CD14-positive monocyte (primary cell): ENCODE measurements around the gene METTL1. TPM values are rescaled to one million over a fixed set of nuclear protein-coding genes. Genes with fewer than 3 reads are reported as not detected.

Source experiments
- DNase-seq, 3 donors: peaks; one replicate each; pipeline ENCODE4 v3.0.0-alpha.2; 2011 to 2022
- H2AFZ ChIP-seq: 2 replicates; pipeline ENCODE4 v1.6.0; 2012; ENCODE audit warnings: mild to moderate bottlenecking, low read depth, low read length, inconsistent platforms; ENCODE audit not compliant: insufficient read depth, poor library complexity, severe bottlenecking
- H3K27ac ChIP-seq, 2 donors: 1 replicate in 1 of 2; 2 replicates in 1 of 2; pipeline ENCODE4 v1.5.1; 2012 to 2013; ENCODE audit warnings: low read length in 2 of 2, control low read depth in 1 of 2, inconsistent platforms in 1 of 2, low read depth in 1 of 2, mild to moderate bottlenecking in 1 of 2
- H3K27me3 ChIP-seq, 2 donors: one replicate each; pipeline versions ENCODE4 v1.6.0 to v1.6.1; 2011 to 2013; ENCODE audit warnings: low read length in 2 of 2; ENCODE audit not compliant: control insufficient read depth in 2 of 2, insufficient read depth in 2 of 2
- H3K36me3 ChIP-seq, 2 donors: replicated peaks in 1 of 2; 1 replicate in 1 of 2; 2 replicates in 1 of 2; pipeline versions ENCODE4 v1.5.1 to v1.6.1; 2012 to 2013; ENCODE audit warnings: low read length in 2 of 2, control low read depth in 1 of 2, inconsistent platforms in 1 of 2, mild to moderate bottlenecking in 1 of 2; ENCODE audit not compliant: insufficient read depth in 2 of 2, control insufficient read depth in 1 of 2
- H3K4me1 ChIP-seq, 2 donors: 1 replicate in 1 of 2; 2 replicates in 1 of 2; pipeline versions ENCODE4 v1.5.1 to v1.6.1; 2012 to 2013; ENCODE audit warnings: low read length in 2 of 2, control low read depth in 1 of 2, inconsistent platforms in 1 of 2, mild to moderate bottlenecking in 1 of 2, moderate library complexity in 1 of 2; ENCODE audit not compliant: insufficient read depth in 2 of 2, control insufficient read depth in 1 of 2
- H3K4me2 ChIP-seq: replicated peaks from 2 replicates; pipeline ENCODE3; 2012; ENCODE audit warnings: low read length, moderate library complexity, mild to moderate bottlenecking; ENCODE audit not compliant: poor library complexity, severe bottlenecking; ENCODE audit errors: extremely low read depth
- H3K4me3 ChIP-seq, 3 experiments: fragments of 200-600 bp in 1 of 3; sonication (generic) in 1 of 3; replicated peaks in 1 of 3; 1 replicate in 2 of 3; 2 replicates in 1 of 3; pipeline ENCODE4 v1.5.1; 2011 to 2013; ENCODE audit warnings: low read length in 3 of 3, mild to moderate bottlenecking in 3 of 3, control low read depth in 2 of 3, low read depth in 2 of 3, inconsistent platforms in 1 of 3, moderate library complexity in 1 of 3
- H3K79me2 ChIP-seq: 2 replicates; pipeline ENCODE4 v1.6.0; 2012; ENCODE audit warnings: mild to moderate bottlenecking, control low read depth, inconsistent platforms, low read length, moderate library complexity; ENCODE audit not compliant: insufficient read depth
- H3K9ac ChIP-seq: 2 replicates; pipeline ENCODE4 v1.6.0; 2017; ENCODE audit warnings: low read length, mild to moderate bottlenecking; ENCODE audit not compliant: insufficient read depth, poor library complexity, severe bottlenecking
- H3K9me3 ChIP-seq, 2 donors: replicated peaks in 1 of 2; 1 replicate in 1 of 2; 2 replicates in 1 of 2; pipeline versions ENCODE4 v1.5.1 to v1.6.1; 2012 to 2013; ENCODE audit warnings: low read length in 2 of 2, control low read depth in 1 of 2; ENCODE audit not compliant: control insufficient read depth in 1 of 2, insufficient read depth in 1 of 2
- H4K20me1 ChIP-seq: 2 replicates; pipeline ENCODE4 v1.6.0; 2012; ENCODE audit warnings: mild to moderate bottlenecking, low read length, control low read depth, moderate library complexity; ENCODE audit not compliant: insufficient read depth
- H3K27ac Mint-ChIP-seq, 7 donors: one replicate each; pipeline ENCODE4 v1.8.0; 2020; ENCODE audit warnings: mild to moderate bottlenecking in 7 of 7, mixed read lengths in 7 of 7, moderate library complexity in 6 of 7, inconsistent platforms in 2 of 7
- H3K27me3 Mint-ChIP-seq, 3 donors: one replicate each; pipeline ENCODE4 v1.8.0; 2021 to 2022; ENCODE audit warnings: low read depth in 3 of 3, mild to moderate bottlenecking in 3 of 3, mixed read lengths in 3 of 3, moderate library complexity in 3 of 3, inconsistent platforms in 1 of 3
- H3K36me3 Mint-ChIP-seq, 2 donors: one replicate each; pipeline ENCODE4 v1.8.0; 2020; ENCODE audit warnings: mixed read lengths in 2 of 2, inconsistent platforms in 1 of 2, mild to moderate bottlenecking in 1 of 2
- H3K4me1 Mint-ChIP-seq: one replicate; pipeline ENCODE4 v1.8.0; 2020; ENCODE audit warnings: mild to moderate bottlenecking, mixed read lengths
- H3K4me3 Mint-ChIP-seq, 2 donors: one replicate each; pipeline ENCODE4 v1.8.0; 2020; ENCODE audit warnings: mild to moderate bottlenecking in 2 of 2, mixed read lengths in 2 of 2, moderate library complexity in 1 of 2
- H3K9me3 Mint-ChIP-seq, 7 donors: one replicate each; pipeline ENCODE4 v1.8.0; 2020 to 2022; ENCODE audit warnings: mixed read lengths in 7 of 7, mild to moderate bottlenecking in 6 of 7, moderate library complexity in 6 of 7, inconsistent platforms in 2 of 7
- WGBS: methylation state at CpG from one replicate; pipeline ENCODE4 v1.1.5; 2013; ENCODE audit warnings: missing lambda C conversion rate; ENCODE audit not compliant: insufficient coverage; 5-methylcytosine and 5-hydroxymethylcytosine counted together
- intact Hi-C, 2 donors: fragments of 100-400 bp; cut with micrococcal nuclease; formaldehyde crosslinking; loops; one replicate each; pipeline versions ENCODE4 v1.15.0 to v1.15.1; 2023
- polyA plus RNA-seq, 3 donors: library from polyadenylated mRNA; depleted of rRNA in 1 of 3; unstranded in 2 of 3; stranded (reverse) in 1 of 3; fragments of 300-500 nt in 2 of 3; fragments of >200 nt in 1 of 3; fragmentation: Illumina TruSeq in 2 of 3; gene quantifications; 1 replicate in 2 of 3; 2 replicates in 1 of 3; pipeline ENCODE4 v1.2.3, GENCODE V29; 2012 to 2021
- TF ChIP-seq, protein P1 (sequence below): fragments of 200-600 bp; IDR thresholded peaks from one replicate; pipeline ENCODE4 v1.8.0; 2022; ENCODE audit warnings: antibody characterized with exemption, mild to moderate bottlenecking

The METTL1 gene
- polyA plus RNA-seq, 3 donors, result 3.4 to 5.0 (median 3.7) TPM

DNA sequence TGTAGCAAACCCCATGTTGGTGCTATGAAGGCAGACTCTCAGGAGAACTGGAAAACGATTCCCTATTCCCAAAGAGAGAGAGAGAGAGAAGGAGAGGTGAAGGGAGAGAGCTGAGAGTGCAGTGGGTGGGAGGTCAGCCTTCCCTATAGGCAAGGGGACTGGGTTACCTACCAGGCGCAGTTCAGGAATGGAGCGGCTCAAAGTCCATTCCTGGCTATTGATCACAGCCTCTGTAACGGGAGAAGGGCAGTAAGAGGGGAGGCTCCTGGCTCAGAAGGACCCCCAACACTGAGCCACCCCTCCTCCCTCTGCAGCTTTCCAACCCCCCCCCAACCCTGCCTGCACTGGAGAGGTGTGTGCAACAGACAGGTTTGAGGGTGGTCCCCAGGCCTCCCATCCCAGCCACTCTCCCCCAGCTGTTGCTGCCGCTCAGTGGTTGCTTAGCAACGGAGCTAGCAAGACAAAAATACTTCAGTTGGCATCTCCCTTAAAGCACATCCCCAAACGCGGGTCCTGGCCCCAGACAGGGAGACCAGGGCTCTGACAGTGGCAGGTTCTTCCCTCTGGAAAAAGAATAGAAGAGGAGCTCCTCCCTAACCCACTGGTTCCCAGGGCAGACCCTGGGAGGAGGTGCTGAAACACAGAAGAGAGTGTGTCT lies 36.6 kb downstream of the METTL1 start:
- H4K20me1 ChIP-seq, result no peaks in the 10 kb centered on the region
- DNase-seq, result no peak
- no peak overlapping the region for H3K27ac ChIP-seq
- Mint-ChIP-seq H3K27ac (peak overlapping the region in 1 of 7 donors; percentile 50), H3K27me3 (no peaks in the 10 kb centered on the region), H3K4me1 (peaks cover 11% of the 10 kb centered on the region), H3K36me3 (peaks cover 54 to 59% of the 10 kb centered on the region in 2 donors), H3K9me3 (no peaks in the 10 kb centered on the region), H3K4me3 (no peak overlapping the region)
- H3K9ac ChIP-seq, result no peak overlapping the region
- peaks cover 2 to 7% of the 10 kb centered on the region in 2 donors for H3K4me1 ChIP-seq
- peaks cover 47 to 58% of the 10 kb centered on the region in 2 donors for H3K36me3 ChIP-seq
- H3K79me2 ChIP-seq, result peaks cover 15% of the 10 kb centered on the region
- WGBS, result no CpG with 5 or more reads among the region's 8 CpGs
- H3K4me3 ChIP-seq, result no peak overlapping the region
- H2AFZ ChIP-seq, result no peak overlapping the region
- H3K9me3 ChIP-seq, result no peaks in the 10 kb centered on the region
- intact Hi-C loops, result no loop called here
- no peaks in the 10 kb centered on the region for H3K27me3 ChIP-seq
- no peak overlapping the region for H3K4me2 ChIP-seq
- TF ChIP-seq, protein P1, sequence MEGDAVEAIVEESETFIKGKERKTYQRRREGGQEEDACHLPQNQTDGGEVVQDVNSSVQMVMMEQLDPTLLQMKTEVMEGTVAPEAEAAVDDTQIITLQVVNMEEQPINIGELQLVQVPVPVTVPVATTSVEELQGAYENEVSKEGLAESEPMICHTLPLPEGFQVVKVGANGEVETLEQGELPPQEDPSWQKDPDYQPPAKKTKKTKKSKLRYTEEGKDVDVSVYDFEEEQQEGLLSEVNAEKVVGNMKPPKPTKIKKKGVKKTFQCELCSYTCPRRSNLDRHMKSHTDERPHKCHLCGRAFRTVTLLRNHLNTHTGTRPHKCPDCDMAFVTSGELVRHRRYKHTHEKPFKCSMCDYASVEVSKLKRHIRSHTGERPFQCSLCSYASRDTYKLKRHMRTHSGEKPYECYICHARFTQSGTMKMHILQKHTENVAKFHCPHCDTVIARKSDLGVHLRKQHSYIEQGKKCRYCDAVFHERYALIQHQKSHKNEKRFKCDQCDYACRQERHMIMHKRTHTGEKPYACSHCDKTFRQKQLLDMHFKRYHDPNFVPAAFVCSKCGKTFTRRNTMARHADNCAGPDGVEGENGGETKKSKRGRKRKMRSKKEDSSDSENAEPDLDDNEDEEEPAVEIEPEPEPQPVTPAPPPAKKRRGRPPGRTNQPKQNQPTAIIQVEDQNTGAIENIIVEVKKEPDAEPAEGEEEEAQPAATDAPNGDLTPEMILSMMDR, result no peak

DNA sequence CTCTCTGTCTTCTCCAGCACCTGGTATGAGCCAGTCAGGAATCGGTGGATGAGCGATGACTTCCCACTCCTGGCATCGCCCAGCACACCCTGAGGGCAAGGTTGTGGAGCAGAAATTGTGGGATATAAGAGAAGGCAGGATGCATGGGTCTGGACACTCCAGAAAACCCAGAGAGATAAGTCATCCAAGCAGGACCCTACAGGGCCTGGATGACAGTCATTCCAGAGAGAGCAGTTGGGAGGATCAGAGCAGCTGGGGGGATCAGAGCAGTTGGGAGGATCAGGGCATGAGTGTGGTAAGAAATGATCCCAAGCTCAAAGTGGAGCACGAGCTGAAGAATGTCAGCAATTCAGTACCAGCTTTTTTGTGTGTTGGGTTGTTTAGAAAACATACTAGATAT lies 37.3 kb downstream of the METTL1 start:
- Mint-ChIP-seq H3K4me3 (no peak overlapping the region), H3K36me3 (peaks cover 59 to 63% of the 10 kb centered on the region in 2 donors), H3K9me3 (peaks cover 0 to 1% (median 0%) of the 10 kb centered on the region in 7 donors), H3K4me1 (peaks cover 7% of the 10 kb centered on the region), H3K27ac (peak overlapping the region in 1 of 7 donors; percentile 1), H3K27me3 (no peaks in the 10 kb centered on the region)
- no peak for DNase-seq
- Histone ChIP-seq H3K4me3 (no peak overlapping the region), H4K20me1 (no peaks in the 10 kb centered on the region), H3K4me2 (no peak overlapping the region), H2AFZ (no peak overlapping the region), H3K27ac (no peak overlapping the region), H3K36me3 (peaks cover 53 to 65% of the 10 kb centered on the region in 2 donors), H3K9me3 (no peaks in the 10 kb centered on the region), H3K27me3 (no peaks in the 10 kb centered on the region), H3K9ac (no peak overlapping the region), H3K79me2 (peaks cover 8% of the 10 kb centered on the region), H3K4me1 (no peaks in the 10 kb centered on the region)
- 100% methylated on average over 3 of the region's 4 CpGs for WGBS
- TF ChIP-seq, protein P1, result no peak
- intact Hi-C loops, result no loop called here
